PC-9 (cell line): Measurements from ENCODE around the gene OPN4.
"Not testable (repeated sequence)": the region's sequence is repeated elsewhere in the genome, so short reads cannot be mapped to it uniquely, and the experiment has no call there.

ENCODE experiments used
- CTCF ChIP-seq: fragments of 200-600 bp; sonication (generic); conservative IDR thresholded peaks from 2 replicates; pipeline ENCODE4 v1.6.1; 2017; ENCODE audit warnings: mixed run types, antibody characterized with exemption, mild to moderate bottlenecking, moderate library complexity
- EZH2 ChIP-seq: fragments of 200-600 bp; sonication (generic); IDR thresholded peaks from 2 replicates; pipeline ENCODE4 v1.8.0; 2017; ENCODE audit warnings: antibody characterized with exemption, low read depth

- not testable (repeated sequence) for TF ChIP-seq CTCF, EZH2
Observed at GRCh38 chr10:86645621-86646165, 8.7 kb upstream of the OPN4 start.
